ENCODE results near the gene TRPT1. TPM values are rescaled to one million over a fixed set of nuclear protein-coding genes. Genes with fewer than 3 reads are reported as not detected.

TRPT1 gene
- total RNA-seq, 1 donor from 2014 or later, result 34.2 TPM

GRCh38 chr11:64254326-64254725, 28.3 kb upstream of the TRPT1 start:
- H3K27ac Mint-ChIP-seq, result peak overlapping the region; percentile 53
- no peak for DNase-seq (ENCODE audit: extremely low spot score, unreplicated experiment)
- H3K9me3 Mint-ChIP-seq, result no peaks in the 10 kb centered on the region
- no peak for TF ChIP-seq CTCF (conservative IDR thresholded peaks at IDR 0.05)
- H3K36me3 Mint-ChIP-seq, result peaks cover 1% of the 10 kb centered on the region
- H3K4me1 Mint-ChIP-seq (ENCODE audit: unreplicated experiment), result peaks cover 15% of the 10 kb centered on the region
- no peaks in the 10 kb centered on the region for H3K27me3 Mint-ChIP-seq
- H3K4me3 Mint-ChIP-seq, result peak overlapping the region; percentile 55

- H3K27me3 Mint-ChIP-seq, result no peaks in the 10 kb centered on the region
- H3K9me3 Mint-ChIP-seq, result no peaks in the 10 kb centered on the region
- peak overlapping the region; percentile 53 for H3K27ac Mint-ChIP-seq
- TF ChIP-seq CTCF (conservative IDR thresholded peaks at IDR 0.05), result no peak
- no peaks in the 10 kb centered on the region for H3K36me3 Mint-ChIP-seq
- no peak for DNase-seq (ENCODE audit: extremely low spot score, unreplicated experiment)
- peak overlapping the region; percentile 70 for H3K4me3 Mint-ChIP-seq
- H3K4me1 Mint-ChIP-seq (ENCODE audit: unreplicated experiment), result peaks cover 15% of the 10 kb centered on the region
These were observed 27.5 kb upstream of the TRPT1 start for GRCh38 chr11:64253481-64253880.

- peaks cover 17% of the 10 kb centered on the region for H3K4me1 Mint-ChIP-seq (ENCODE audit: unreplicated experiment)
These were observed 27.1 kb upstream of the TRPT1 start for GRCh38 chr11:64253043-64253442.

GRCh38 chr11:64252003-64252872, 26.3 kb upstream of the TRPT1 start:
- H3K27ac Mint-ChIP-seq, result peak overlapping the region; percentile 56

More at GRCh38 chr11:64253043-64253442, 27.1 kb upstream of the TRPT1 start:
- Mint-ChIP-seq H3K36me3 (no peaks in the 10 kb centered on the region), H3K4me3 (peak overlapping the region; percentile 70), H3K27me3 (no peaks in the 10 kb centered on the region), H3K9me3 (no peaks in the 10 kb centered on the region), H3K27ac (no peak overlapping the region)
- no peak for TF ChIP-seq CTCF (conservative IDR thresholded peaks at IDR 0.05)
- no peak for DNase-seq (ENCODE audit: extremely low spot score, unreplicated experiment)

GRCh38 chr11:64251753-64252002, 25.7 kb upstream of the TRPT1 start:
- no peak for DNase-seq (ENCODE audit: extremely low spot score, unreplicated experiment)
- peak overlapping the region; percentile 56 for H3K27ac Mint-ChIP-seq
- H3K27me3 Mint-ChIP-seq, result no peaks in the 10 kb centered on the region
- peak overlapping the region; percentile 92 for H3K4me3 Mint-ChIP-seq
- H3K4me1 Mint-ChIP-seq (ENCODE audit: unreplicated experiment), result peaks cover 21% of the 10 kb centered on the region
- TF ChIP-seq CTCF (conservative IDR thresholded peaks at IDR 0.05), result no peak
- H3K9me3 Mint-ChIP-seq, result no peaks in the 10 kb centered on the region
- H3K36me3 Mint-ChIP-seq, result no peaks in the 10 kb centered on the region

More at GRCh38 chr11:64252003-64252872, 26.3 kb upstream of the TRPT1 start:
- Mint-ChIP-seq H3K36me3 (no peaks in the 10 kb centered on the region), H3K4me1 (ENCODE audit: unreplicated experiment) (peaks cover 21% of the 10 kb centered on the region), H3K9me3 (no peaks in the 10 kb centered on the region), H3K27me3 (no peaks in the 10 kb centered on the region), H3K4me3 (peak overlapping the region; percentile 92)
- TF ChIP-seq CTCF (conservative IDR thresholded peaks at IDR 0.05), result peak; percentile 28
- no peak for DNase-seq (ENCODE audit: extremely low spot score, unreplicated experiment)

All from type B pancreatic cell (in vitro differentiated cells).